Placental pericyte (primary cell): ENCODE data around the gene GRN. TPM values are rescaled to one million over a fixed set of nuclear protein-coding genes. Genes with fewer than 3 reads are reported as not detected.

Experiments
- small RNA-seq: library from RNA; depleted of rRNA; stranded (forward); fragments of <200 nt; gene quantifications from one replicate; pipeline ENCODE3, GENCODE V24; 2012; ENCODE audit warnings: low replicate concordance
- total RNA-seq: library from RNA; depleted of rRNA; stranded (reverse); fragments of >200 nt; gene quantifications from 2 replicates; pipeline ENCODE4 v1.2.3, GENCODE V29; 2012

GRN gene
- total RNA-seq, result 170 and 678 TPM in 2 replicates

DNA sequence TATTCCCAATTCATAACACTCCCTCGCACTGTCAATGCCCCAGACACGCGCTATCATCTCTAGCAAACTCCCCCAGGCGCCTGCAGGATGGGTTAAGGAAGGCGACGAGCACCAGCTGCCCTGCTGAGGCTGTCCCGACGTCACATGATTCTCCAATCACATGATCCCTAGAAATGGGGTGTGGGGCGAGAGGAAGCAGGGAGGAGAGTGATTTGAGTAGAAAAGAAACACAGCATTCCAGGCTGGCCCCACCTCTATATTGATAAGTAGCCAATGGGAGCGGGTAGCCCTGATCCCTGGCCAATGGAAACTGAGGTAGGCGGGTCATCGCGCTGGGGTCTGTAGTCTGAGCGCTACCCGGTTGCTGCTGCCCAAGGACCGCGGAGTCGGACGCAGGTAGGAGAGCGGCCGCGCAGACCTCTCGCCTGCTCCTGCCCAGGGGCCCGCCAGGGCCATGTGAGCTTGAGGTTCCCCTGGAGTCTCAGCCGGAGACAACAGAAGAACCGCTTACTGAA is at the start of gene GRN:
TSS of gene GRN (plus strand) at position 364 of the 515 bp plus-strand sequence. CDS start 3,863 bp downstream, outside the sequence.

DNA sequence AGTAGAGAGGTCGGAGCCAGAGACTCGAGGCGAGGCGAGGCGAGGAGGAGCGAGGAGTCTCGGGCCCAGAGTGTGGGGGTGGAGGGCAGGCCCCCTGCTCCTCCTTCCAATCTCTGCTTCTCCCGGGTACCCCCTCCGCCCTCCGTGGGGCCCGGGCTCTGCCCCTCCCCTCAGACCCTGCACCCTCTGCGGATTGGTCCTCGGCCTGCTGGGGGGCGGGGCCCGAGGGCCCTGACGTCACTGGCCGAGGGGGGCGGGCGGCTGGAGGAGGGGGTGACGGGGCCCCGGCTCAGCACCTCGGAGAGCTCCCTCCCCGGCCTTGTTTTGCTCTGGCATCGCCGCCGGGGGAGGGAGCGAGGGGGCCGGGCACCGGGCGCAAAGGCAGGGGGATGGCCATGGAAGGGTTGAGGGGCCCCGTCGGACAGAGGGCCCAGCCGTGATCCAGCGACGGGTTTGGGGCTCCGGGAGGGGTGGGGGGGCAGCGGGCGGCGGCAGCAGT is 36.7 kb upstream of the GRN start, which contains the start of gene RUNDC3A:
TSS of gene RUNDC3A (plus strand) at position 282 of the 499 bp plus-strand sequence. CDS start 232 bp downstream, outside the sequence.

DNA sequence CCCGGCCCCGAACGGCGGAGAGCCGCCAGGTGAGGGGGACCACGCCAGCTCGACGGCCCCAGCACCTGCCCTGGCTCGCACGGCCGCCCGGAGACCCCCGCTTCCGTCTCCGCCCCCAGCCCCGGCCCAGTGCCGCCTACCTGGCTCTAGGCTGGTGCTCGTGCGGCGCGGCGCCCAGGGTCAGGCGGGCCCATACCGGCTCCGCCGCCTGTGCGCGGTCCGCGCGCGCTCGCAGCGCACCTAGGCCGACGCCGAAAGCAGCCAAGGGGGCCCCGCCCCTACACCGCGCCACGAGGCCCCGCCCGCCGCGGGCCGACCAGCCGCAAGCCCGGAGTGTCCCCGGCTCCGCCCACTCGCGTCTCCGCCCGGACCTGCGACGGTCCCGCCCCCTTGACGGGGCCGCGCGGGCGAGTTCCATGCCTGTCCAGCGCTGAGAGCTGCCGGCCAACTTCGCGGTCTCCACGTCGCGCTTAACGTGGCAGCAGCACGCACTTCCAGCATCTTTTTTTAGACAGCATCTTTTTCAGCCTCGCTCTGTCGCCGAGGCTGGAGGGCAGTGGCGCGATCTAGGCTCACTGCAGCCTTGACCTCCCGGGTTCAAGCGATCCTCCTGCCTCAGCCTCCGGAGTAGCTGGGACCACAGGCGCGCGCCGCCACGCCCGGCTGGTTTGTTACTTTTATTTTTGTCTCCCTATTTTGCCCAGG is 20.4 kb upstream of the GRN start, which contains the start of gene SLC25A39:
TSS of gene SLC25A39 (minus strand) at position 253 of the 705 bp plus-strand sequence. CDS start 1,261 bp downstream, outside the sequence.

DNA sequence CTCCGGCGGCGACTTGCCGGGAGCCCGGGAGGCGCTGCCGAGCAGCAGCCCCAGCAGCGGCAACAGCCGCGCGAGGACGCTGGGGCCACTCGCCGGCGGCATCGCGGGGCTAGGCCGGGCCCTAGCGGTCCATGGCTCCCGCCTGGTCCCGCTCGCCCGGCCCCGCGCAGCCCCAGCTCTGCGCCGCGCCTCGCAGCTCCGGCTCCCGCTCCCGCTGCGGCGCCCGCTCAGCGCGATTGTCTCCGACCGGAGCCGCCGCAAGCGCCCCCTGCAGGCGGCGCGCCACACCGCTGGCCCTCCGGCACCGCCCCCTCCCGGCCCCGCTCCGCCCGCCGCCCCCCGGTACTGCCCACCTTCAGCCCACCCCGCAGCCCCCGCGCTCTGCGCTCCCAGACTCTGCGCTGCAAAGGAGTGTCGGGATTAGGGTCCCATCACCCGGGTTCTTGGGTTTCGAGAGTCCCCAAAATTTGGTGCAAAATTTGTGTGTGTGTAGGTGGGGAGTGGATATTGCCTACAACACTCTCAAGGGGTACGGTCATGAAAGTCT is 18.6 kb downstream of the GRN start, which contains the start of gene FAM171A2:
TSS of gene FAM171A2 (minus strand) at position 241 of the 547 bp plus-strand sequence. CDS start at position 102, 139 bp downstream.

DNA sequence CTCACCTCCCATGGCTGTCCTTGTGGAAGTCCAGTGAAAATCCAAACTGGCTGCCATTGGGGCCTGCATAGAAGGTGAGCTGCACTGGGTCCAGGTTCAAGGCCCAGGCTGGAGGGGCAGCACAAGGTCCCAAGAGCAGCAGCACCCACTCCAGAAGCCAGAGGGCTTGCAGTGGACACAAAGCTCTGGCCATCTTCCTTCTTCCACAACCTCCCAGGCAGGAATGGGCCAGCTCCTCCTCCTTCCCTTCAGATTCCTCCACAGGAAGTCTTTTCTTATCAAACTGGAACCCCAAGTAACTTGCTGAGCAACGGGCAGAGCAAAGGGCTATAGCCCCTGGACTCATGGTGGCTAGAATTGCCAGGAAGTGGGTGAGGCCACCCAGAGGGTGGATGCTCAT is 44.2 kb downstream of the GRN start, which contains the start of gene ITGA2B:
TSS of gene ITGA2B (minus strand) at position 369 of the 400 bp plus-strand sequence. CDS start at position 193, 176 bp downstream.

Small RNA genes lying within 50 kb of the gene (small RNA-seq; reads per million reads assigned to genes)
- gene RF00012 (not detected), gene RNU6-453P (not detected)

Other genes with a start within 250 kb of the GRN start
- gene HDAC5, start 221.7 kb upstream of the GRN start, total RNA-seq, result 58.9 and 66.4 TPM in 2 replicates
- 0.66 and 12.2 TPM in 2 replicates for gene HROB, start 203.4 kb upstream of the GRN start, total RNA-seq
- gene ASB16, start 174.6 kb upstream of the GRN start, total RNA-seq, result 0.88 TPM in 1 of 2 replicates, not detected in the other
- 27.5 and 31.3 TPM in 2 replicates for gene TMUB2, start 158.3 kb upstream of the GRN start, total RNA-seq
- gene ATXN7L3, start 145.4 kb upstream of the GRN start, total RNA-seq, result 43.5 and 65.1 TPM in 2 replicates
- gene UBTF, start 125.6 kb upstream of the GRN start, total RNA-seq, result 48.4 and 49.2 TPM in 2 replicates
- gene SLC4A1, start 77.2 kb upstream of the GRN start, total RNA-seq, result not detected in 2 replicates
- gene RUNDC3A, start 36.7 kb upstream of the GRN start, total RNA-seq, result 0.22 TPM in 1 of 2 replicates, not detected in the other
- 88.2 and 89.6 TPM in 2 replicates for gene SLC25A39, start 20.5 kb upstream of the GRN start, total RNA-seq
- gene FAM171A2, start 18.6 kb downstream of the GRN start, total RNA-seq, result 2.2 and 3.4 TPM in 2 replicates
- gene ITGA2B, start 44.3 kb downstream of the GRN start, total RNA-seq, result under 0.01 and 0.66 TPM in 2 replicates
- gene GPATCH8, start 158.1 kb downstream of the GRN start, total RNA-seq, result 22.8 and 28.9 TPM in 2 replicates
- gene FZD2, start 212.2 kb downstream of the GRN start, total RNA-seq, result 26.1 and 34.4 TPM in 2 replicates